ENCODE results near the gene LAIR1.

DNA sequence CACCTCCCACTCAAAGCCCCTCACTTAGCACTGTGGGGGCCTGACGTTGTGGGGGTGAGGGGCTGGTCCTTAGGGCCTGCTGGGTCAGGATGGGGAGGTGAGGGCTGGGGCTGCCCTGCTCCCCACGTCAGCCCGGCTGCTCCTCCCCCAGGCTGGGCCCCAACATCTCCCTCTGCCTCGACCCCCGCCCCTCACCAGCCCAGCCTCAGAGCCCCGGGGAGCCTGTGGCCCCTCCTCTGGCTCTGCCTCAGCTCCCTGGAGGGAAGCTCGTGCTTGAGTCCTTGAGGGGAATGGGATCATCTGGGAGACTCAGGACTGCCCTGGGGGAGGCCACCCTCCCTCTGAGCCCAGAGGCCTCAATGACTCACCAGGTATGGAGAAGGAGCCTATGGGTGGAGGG lies 32.6 kb downstream of the LAIR1 start:
- no peak for TF ChIP-seq EZH2 (IDR thresholded peaks at IDR 0.05; ENCODE audit: insufficient read depth, poor library complexity, severe bottlenecking)
- no peak for TF ChIP-seq EZH2phosphoT487 (IDR thresholded peaks at IDR 0.05; ENCODE audit: insufficient read depth, low read depth)
